Activated CD4-positive, alpha-beta T cell treated with anti-CD3 and anti-CD28 coated beads, Interleukin-2, Interleukin-4, amounts not matched to agents 100 ng/mL and 50 ng/mL, durations not matched to agents 16 hours and 8 hours (primary cell): ENCODE data around the gene LFNG.

ENCODE experiments used
- DNase-seq: peaks from one replicate; pipeline ENCODE4 v3.0.0-alpha.2; 2020; ENCODE audit warnings: low spot score

The LFNG gene

DNA sequence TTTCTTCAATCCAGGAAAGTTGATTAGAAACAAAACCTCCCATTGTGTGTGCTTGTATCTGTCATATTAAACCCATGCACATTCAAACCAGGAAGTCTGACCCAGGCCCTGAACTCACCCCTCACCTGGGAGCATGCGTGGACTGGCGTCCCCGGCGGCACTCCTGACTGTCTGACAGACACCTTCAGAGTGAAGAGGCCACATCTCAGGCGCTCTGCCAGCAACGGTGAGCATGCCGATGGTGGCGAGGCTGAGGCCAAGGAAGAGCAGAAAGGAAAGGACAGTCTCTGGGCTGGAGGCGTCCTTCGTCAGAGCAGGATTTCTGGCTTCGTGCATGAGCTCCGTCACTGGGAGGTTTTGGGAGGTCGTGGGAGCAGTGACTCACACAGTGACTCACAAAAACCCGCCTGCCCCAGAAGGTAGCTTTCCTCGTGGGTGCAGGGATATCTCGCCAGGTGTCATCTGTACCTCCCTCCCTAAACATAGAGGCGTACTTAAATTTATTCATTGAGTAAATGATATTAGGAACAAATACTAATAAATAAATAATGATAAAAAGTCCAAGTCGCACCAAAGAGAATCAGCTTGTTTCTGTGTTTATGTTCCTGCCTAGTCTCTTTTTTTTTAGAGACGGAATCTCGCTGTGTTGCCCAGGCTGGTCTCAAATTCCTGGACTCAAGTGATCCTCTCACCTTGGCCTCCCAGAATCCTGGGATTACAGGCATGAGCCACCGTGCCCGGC lies 52.7 kb downstream of the LFNG start:
- DNase-seq, result no peak

DNA sequence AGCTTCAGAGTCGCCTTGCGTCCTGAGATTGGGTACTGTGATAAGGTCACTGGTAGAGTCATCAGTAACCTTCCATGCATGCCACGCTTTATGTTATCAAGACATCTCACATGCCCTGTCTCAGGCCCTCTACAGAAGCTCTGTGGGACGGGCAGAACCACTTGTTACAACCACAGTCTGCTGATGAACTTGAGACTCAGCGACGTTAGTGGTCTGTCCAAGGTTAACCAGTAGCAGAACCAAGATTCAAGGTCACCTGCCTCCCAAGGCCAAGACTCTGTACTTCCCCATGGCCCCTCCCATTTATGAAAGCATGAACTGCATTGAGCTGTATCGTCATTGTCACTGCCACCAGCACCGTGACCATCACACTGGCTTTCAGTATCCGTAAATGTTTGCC lies 54.2 kb downstream of the LFNG start:
- no peak for DNase-seq

- no peak for DNase-seq
Observed at GRCh38 chr7:2575046-2575732, 55.6 kb downstream of the LFNG start.

GRCh38 chr7:2575733-2576340 lies 56.3 kb downstream of the LFNG start:
- DNase-seq, result no peak

DNA sequence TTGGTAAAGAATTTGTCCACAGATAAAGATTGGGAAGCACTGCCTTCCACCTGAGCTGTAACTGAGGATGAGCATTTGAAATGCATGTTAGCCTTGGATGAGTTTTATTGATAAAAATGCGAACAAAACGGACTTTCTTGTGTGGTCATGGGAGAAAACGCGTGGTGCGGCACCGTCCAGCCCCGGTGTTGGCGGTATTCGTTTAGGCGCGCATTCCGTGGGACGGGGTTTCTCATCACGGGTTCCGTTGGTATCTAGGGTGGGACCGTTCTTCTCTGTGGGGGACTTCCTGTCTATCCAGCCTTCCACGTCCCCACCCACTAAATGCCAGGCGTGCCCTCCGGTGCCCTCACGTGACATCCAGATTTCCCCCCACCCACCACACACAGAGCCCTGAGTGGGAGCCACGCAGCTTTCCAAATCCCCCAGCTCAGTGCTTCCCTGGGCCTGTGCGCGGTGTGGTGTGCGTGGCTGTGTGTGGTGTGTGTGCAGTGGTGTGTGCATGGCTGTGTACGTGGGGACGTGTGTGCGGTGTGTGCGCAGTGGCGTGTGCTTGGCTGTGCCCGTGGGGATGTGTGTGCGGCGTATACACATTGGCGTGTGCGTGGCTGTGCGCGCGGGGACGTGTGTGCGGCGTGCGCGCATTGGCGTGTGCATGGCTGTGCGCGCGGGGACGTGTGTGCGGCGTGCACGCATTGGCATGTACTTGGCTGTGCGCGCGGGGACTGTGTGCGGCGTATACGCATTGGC lies 57.3 kb downstream of the LFNG start:
- DNase-seq, result no peak
